BJ (cell line): ENCODE data around the gene NKAIN2. TPM values are rescaled to one million over a fixed set of nuclear protein-coding genes. Genes with fewer than 3 reads are reported as not detected.
"Not testable (repeated sequence)": the region's sequence is repeated elsewhere in the genome, so short reads cannot be mapped to it uniquely, and the experiment has no call there.

Experiments
- CTCF ChIA-PET: fragments of 350-600 bp; formaldehyde crosslinking; extraction: SDS; loops from one replicate; lab custom pipeline; 2021; ENCODE audit warnings: antibody characterized with exemption, inconsistent platforms; lab: Yijun Ruan, JAX
- POLR2A ChIA-PET: fragments of 300-600 bp; sonication (Branson Sonifier 250); formaldehyde crosslinking; extraction: SDS; loops from one replicate; lab custom pipeline; 2021; ENCODE audit warnings: antibody characterized with exemption; lab: Charles Lee
- DNase-seq: peaks from one replicate; pipeline ENCODE4 v3.0.0-alpha.2; 2011; ENCODE audit warnings: low read depth
- H3K27me3 ChIP-seq: 2 replicates; pipeline ENCODE4 v1.6.0; 2011; ENCODE audit warnings: low read length; ENCODE audit not compliant: control insufficient read depth, insufficient read depth
- H3K36me3 ChIP-seq: 2 replicates; pipeline ENCODE4 v1.5.1; 2011; ENCODE audit warnings: low read length; ENCODE audit not compliant: control insufficient read depth, insufficient read depth
- H3K4me3 ChIP-seq: 2 replicates; pipeline ENCODE4 v1.5.1; 2011; ENCODE audit warnings: low read depth, mild to moderate bottlenecking, control low read depth, low read length
- polyA plus RNA-seq: library from polyadenylated mRNA; depleted of rRNA; stranded (reverse); fragments of >200 nt; gene quantifications from 2 replicates; pipeline ENCODE4 v1.2.3, GENCODE V29; 2011
- TF ChIP-seq, protein P1 (sequence below): IDR thresholded peaks from 2 replicates; pipeline ENCODE4 v1.5.1; 2011; ENCODE audit warnings: low read depth, mild to moderate bottlenecking, control low read depth, inconsistent platforms, low read length, moderate library complexity; ENCODE audit not compliant: insufficient read depth

Gene NKAIN2
- polyA plus RNA-seq, 1 experiment = not detected

DNA sequence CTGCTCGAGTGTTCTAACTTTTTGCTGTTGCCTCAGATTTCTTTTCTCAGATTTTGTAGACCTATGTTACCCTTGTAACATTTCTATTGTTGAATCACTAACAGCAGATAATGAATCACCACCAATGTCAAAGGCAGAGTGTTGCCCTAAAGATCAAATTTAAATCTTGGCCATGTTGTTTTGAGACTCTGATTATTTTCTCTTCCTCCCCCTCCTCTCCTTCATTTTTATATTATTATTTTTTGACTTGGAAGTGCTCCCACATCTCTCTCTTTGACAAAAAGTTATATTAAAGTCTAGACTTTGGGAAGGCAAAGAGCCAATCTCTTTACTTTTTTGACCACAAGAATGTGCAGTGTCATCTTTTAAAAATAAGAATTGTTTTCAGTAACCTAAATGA lies 422.7 kb downstream of the NKAIN2 start:
- Histone ChIP-seq H3K4me3 (no peak overlapping the region), H3K36me3 (no peaks in the 10 kb centered on the region), H3K27me3 (no peaks in the 10 kb centered on the region)
- POLR2A ChIA-PET = no interaction called here
- DNase-seq = no peak
- TF ChIP-seq, protein P1, sequence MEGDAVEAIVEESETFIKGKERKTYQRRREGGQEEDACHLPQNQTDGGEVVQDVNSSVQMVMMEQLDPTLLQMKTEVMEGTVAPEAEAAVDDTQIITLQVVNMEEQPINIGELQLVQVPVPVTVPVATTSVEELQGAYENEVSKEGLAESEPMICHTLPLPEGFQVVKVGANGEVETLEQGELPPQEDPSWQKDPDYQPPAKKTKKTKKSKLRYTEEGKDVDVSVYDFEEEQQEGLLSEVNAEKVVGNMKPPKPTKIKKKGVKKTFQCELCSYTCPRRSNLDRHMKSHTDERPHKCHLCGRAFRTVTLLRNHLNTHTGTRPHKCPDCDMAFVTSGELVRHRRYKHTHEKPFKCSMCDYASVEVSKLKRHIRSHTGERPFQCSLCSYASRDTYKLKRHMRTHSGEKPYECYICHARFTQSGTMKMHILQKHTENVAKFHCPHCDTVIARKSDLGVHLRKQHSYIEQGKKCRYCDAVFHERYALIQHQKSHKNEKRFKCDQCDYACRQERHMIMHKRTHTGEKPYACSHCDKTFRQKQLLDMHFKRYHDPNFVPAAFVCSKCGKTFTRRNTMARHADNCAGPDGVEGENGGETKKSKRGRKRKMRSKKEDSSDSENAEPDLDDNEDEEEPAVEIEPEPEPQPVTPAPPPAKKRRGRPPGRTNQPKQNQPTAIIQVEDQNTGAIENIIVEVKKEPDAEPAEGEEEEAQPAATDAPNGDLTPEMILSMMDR = no peak
- CTCF ChIA-PET = no interaction called here

DNA sequence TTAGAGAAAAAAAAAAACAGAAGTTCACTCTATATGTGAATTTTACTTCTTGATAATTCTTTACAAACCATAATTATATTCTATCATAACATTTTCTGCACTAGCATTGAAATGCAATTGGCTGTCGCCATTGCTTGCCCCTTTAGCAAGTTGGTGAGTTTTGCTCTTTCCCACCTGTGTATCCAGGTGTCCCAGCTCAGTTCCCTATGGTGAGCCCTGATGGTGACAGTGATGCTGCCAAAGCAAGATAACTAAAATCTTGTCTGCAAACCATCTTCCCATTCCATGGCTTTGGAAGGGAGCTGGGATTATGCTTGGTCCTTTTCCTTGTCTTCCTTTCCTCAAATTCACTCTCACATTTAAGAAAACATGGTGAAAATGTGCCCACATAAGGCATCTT lies 429.6 kb downstream of the NKAIN2 start:
- Histone ChIP-seq H3K4me3 (no peak overlapping the region), H3K27me3 (no peaks in the 10 kb centered on the region), H3K36me3 (no peaks in the 10 kb centered on the region)
- TF ChIP-seq, protein P1 = no peak
- DNase-seq = no peak
- ChIA-PET POLR2A (no interaction called here), CTCF (no interaction called here)

DNA sequence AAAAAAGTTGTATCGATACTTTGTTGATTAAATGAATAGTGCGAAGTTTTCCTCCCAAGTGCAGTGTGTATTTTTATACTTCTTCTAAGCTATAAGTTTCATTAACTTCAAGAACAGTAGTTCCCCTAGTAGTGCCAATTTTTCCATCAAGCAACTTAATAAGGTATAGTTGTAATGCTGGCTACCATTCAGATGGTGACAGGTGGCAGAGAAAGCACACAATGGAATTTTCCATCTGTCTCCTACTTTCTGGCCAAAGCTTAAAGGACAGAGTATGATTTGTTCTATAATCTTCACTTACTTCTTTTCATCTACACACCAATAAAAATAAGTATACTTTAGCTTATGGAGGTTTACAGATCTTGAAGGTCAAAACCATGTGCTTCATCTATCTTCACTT lies 431.1 kb downstream of the NKAIN2 start:
- POLR2A ChIA-PET = no interaction called here
- no peak for DNase-seq
- no peaks in the 10 kb centered on the region for H3K27me3 ChIP-seq
- no peaks in the 10 kb centered on the region for H3K36me3 ChIP-seq
- TF ChIP-seq, protein P1 = no peak
- CTCF ChIA-PET = no interaction called here
- no peak overlapping the region for H3K4me3 ChIP-seq

DNA sequence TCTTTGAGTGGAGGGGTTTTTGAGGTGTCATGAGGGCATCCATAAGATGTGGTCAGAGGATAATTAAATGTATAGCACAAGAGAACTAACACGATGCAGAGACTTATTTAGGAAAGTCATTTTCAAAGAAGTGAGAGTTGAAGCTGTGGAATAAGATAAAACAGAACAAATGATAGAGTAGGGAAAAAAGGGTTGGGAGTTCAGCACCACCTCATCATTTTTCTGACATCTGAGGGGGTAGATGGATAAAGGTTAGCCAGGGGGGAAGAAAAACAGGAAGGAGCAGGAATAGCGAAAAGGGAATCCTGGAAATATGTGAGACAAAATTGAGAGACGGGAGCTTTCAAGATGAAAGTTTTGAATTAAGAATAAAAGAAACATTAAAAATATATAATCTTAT lies 434.2 kb downstream of the NKAIN2 start:
- POLR2A ChIA-PET = no interaction called here
- TF ChIP-seq, protein P1 = no peak
- no peaks in the 10 kb centered on the region for H3K27me3 ChIP-seq
- H3K36me3 ChIP-seq = no peaks in the 10 kb centered on the region
- no peak overlapping the region for H3K4me3 ChIP-seq
- no peak for DNase-seq
- CTCF ChIA-PET = interaction anchor here (0.6 kb wide), 1 partner anchor 11 kb away, joined by 3 read pairs; no protein-coding TSS in a partner anchor

DNA sequence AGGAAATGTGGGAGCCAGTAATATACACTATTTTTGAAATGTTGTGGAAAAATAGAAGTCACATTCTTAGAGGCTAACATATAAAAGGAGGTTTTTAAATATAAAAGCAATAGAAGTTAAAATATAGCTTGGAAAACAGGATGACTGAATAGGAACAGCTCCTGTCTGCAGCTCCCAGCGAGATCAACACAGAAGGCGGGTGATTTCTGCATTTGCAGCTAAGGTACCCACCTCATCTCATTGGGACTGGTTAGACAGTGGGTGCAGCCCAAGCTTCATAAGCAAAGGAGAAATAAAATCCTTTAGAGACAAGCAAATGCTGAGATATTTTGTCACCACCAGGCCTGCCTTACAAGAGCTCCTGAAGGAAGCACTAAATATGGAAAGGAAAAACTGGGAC lies 434.7 kb downstream of the NKAIN2 start:
- H3K27me3 ChIP-seq, H3K4me3 ChIP-seq, H3K36me3 ChIP-seq, POLR2A ChIA-PET, CTCF ChIA-PET, DNase-seq: not testable (repeated sequence)

DNA sequence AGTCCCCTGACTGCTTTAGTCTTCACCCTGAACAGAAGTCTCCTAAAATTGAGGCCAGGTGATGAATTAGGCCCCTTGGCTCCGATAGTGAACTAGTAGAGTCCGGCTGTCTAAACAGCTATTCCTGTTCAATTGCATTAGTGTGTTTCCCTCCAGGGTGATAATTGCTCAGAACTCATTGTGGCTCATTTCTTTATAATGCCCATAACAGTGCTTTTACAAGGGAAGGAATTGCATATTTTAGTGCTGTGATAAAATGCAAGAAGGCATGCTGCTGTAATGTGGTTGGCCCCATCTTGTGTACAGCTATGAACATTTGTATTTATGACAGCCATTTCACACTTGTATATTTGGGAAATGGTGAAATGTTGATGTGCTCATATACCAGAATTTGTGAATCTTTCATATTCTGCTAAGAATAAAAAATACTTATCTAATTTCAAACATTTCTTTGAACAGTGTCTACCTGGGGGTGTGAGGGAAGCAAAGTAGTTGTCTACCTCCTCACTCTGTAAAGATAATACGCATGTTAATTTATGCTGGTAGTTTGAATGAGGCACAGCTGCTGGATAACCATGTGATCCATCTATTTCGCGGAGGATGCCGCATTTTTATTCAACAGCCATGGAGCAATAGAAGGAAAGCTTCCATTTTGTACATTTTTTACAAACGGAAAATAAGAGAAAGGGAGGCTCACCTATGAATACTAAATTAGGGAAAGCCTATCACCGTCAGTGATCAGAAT lies 451.4 kb downstream of the NKAIN2 start:
- Histone ChIP-seq H3K27me3 (no peaks in the 10 kb centered on the region), H3K36me3 (no peaks in the 10 kb centered on the region), H3K4me3 (no peak overlapping the region)
- POLR2A ChIA-PET = no interaction called here
- CTCF ChIA-PET = no interaction called here
- no peak for DNase-seq
- TF ChIP-seq, protein P1 = no peak
